Suprapubic skin (tissue), 3 donors: ENCODE results near the gene CD180.

Experiments
- POLR2AphosphoS5 ChIP-seq, 3 donors: sonication (generic); formaldehyde crosslinking; IDR thresholded peaks; one replicate each; pipeline ENCODE4 v1.6.1; 2017; ENCODE audit warnings: antibody characterized with exemption in 3 of 3
- TF ChIP-seq, protein P1 (sequence below), 2 donors: fragments of 200-600 bp in 1 of 2; fragments of 450-650 bp in 1 of 2; sonication (generic) in 1 of 2; IDR thresholded peaks; one replicate each; pipeline ENCODE4 v1.5.1; 2016 to 2019; ENCODE audit warnings: antibody characterized with exemption in 2 of 2, mild to moderate bottlenecking in 1 of 2, moderate library complexity in 1 of 2

DNA sequence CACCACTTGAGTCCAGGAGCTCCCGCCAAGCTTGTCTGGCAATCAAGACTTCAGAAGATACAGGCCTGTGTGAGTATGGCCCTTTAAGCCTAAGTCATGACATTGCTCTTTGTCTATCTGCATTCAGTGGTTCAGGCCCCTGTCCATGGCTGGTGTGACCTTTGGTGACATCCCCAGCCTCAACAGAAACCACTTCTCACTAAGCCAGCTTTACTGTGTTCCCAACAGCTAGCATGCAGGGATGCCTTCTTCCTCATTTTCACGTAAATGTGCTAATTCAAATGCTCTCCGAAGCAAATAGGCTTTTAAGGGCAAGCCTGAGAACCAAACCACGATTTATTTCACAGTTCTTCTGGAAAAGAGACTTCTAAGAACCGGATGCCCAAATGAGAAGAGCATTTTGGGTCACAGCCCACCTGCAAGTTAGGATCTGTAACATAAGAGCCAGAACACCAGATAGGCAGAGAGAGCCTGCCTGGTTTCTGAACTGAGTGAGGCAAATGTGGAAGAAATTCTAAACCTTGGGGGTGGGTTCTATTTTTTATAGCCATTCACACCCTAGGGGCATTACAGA, 14.9 kb downstream of the CD180 start:
- TF ChIP-seq, protein P1, sequence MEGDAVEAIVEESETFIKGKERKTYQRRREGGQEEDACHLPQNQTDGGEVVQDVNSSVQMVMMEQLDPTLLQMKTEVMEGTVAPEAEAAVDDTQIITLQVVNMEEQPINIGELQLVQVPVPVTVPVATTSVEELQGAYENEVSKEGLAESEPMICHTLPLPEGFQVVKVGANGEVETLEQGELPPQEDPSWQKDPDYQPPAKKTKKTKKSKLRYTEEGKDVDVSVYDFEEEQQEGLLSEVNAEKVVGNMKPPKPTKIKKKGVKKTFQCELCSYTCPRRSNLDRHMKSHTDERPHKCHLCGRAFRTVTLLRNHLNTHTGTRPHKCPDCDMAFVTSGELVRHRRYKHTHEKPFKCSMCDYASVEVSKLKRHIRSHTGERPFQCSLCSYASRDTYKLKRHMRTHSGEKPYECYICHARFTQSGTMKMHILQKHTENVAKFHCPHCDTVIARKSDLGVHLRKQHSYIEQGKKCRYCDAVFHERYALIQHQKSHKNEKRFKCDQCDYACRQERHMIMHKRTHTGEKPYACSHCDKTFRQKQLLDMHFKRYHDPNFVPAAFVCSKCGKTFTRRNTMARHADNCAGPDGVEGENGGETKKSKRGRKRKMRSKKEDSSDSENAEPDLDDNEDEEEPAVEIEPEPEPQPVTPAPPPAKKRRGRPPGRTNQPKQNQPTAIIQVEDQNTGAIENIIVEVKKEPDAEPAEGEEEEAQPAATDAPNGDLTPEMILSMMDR (IDR thresholded peaks at IDR 0.05): no peak
- TF ChIP-seq POLR2AphosphoS5 (IDR thresholded peaks at IDR 0.05): no peak
